Osteoblast (primary cell): Measurements from ENCODE around the gene KRT80. TPM values are rescaled to one million over a fixed set of nuclear protein-coding genes. Genes with fewer than 3 reads are reported as not detected.
"Not testable (repeated sequence)": the region's sequence is repeated elsewhere in the genome, so short reads cannot be mapped to it uniquely, and the experiment has no call there.

Source experiments
- DNase-seq: peaks from one replicate; pipeline ENCODE4 v3.0.0; 2011; ENCODE audit warnings: low spot score, mixed read lengths; ENCODE audit not compliant: insufficient read length; ENCODE audit errors: missing footprints
- H2AFZ ChIP-seq: 2 replicates; pipeline ENCODE4 v1.6.0; 2011; ENCODE audit warnings: mild to moderate bottlenecking, low read length
- H3K27ac ChIP-seq: 2 replicates; pipeline ENCODE4 v1.5.1; 2011; ENCODE audit warnings: mild to moderate bottlenecking, low read depth, low read length, moderate library complexity
- H3K27me3 ChIP-seq: 2 replicates; pipeline ENCODE4 v1.6.0; 2012; ENCODE audit warnings: mild to moderate bottlenecking, control low read depth, inconsistent platforms, low read length, moderate library complexity; ENCODE audit not compliant: insufficient read depth
- H3K36me3 ChIP-seq: 2 replicates; pipeline ENCODE4 v1.5.1; 2011; ENCODE audit warnings: mild to moderate bottlenecking, low read length, control low read depth, moderate library complexity; ENCODE audit not compliant: insufficient read depth
- H3K4me1 ChIP-seq: 2 replicates; pipeline ENCODE4 v1.5.1; 2011; ENCODE audit warnings: mild to moderate bottlenecking, low read length, control low read depth, moderate library complexity; ENCODE audit not compliant: insufficient read depth
- H3K4me2 ChIP-seq: 2 replicates; pipeline ENCODE4 v1.6.0; 2011; ENCODE audit warnings: mild to moderate bottlenecking, low read length; ENCODE audit not compliant: insufficient read depth
- H3K4me3 ChIP-seq: fragments of 200-600 bp; sonication (generic); 3 replicates; pipeline ENCODE4 v1.5.1; 2012; ENCODE audit warnings: mild to moderate bottlenecking, low read length, inconsistent platforms; ENCODE audit not compliant: insufficient read depth
- H3K79me2 ChIP-seq: 2 replicates; pipeline ENCODE4 v1.6.0; 2012; ENCODE audit warnings: mild to moderate bottlenecking, low read length, control low read depth, inconsistent platforms; ENCODE audit not compliant: insufficient read depth
- H3K9me3 ChIP-seq: 2 replicates; pipeline ENCODE4 v1.5.1; 2011; ENCODE audit warnings: low read depth, low read length, control low read depth
- H4K20me1 ChIP-seq: 2 replicates; pipeline ENCODE4 v1.6.0; 2012; ENCODE audit warnings: mild to moderate bottlenecking, low read length, control low read depth; ENCODE audit not compliant: insufficient read depth
- total RNA-seq: library from RNA; depleted of rRNA; stranded (reverse); fragments of >200 nt; gene quantifications from 2 replicates; pipeline ENCODE4 v1.2.3, GENCODE V29; 2012
- TF ChIP-seq, protein P1 (sequence below): IDR thresholded peaks from 2 replicates; pipeline ENCODE4 v1.5.1; 2011; ENCODE audit warnings: mild to moderate bottlenecking, low read depth, low read length, moderate library complexity; ENCODE audit errors: extremely low read depth

KRT80 gene
- total RNA-seq: 0.59 and 0.72 TPM in 2 replicates

DNA sequence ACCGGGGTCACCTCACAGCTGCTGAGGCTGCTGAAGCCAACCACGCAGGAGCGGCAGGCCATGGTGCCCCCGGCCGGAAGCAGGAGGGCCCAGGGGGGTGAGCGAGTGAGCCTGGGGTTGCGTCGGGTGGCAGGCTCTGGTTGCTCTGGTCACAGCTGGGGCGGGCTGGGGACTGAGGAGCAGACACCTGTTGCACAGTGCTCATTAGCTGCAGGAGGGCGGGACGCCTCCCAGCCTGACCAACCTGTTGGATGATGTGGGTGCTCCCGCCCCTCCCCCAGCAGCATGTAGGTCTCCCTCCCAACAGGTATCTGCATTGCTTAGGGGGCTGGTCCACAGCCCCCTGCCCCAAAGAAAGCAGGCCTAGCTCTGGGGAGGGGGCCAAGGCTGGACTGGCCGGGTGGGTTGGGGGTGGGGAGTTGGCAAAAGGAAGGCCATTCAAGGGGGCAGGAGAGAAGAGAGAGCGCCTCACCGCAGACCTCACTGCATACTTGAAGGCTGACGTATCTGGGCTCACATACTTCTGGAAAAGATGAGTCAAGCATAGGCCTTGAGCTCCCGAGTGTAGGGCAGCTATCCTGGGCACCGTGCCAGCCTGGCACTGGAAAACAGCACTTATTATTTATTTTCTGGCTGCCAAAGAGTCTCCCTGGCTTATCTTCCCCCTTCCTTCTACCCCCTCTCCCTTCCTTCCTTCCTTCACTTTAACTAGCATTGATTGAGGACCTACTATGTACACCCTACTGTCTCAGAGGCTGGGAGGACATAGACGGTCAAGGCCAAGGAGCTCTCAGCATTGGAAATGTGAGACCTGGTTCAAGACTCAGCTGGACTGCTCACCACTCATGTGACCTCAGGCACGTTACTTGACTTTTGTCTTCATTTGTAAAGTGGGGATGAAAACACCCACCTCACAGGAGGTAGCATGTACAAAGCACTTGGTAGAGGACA lies at the start of gene KRT80:
TSS of gene KRT80 (minus strand) at position 174 of the 951 bp plus-strand sequence. CDS start at position 62, 112 bp downstream.
- H2AFZ ChIP-seq: no peak within 1 kb of the TSS
- H3K4me1 ChIP-seq: peaks cover 63% of the 10 kb centered on the region

DNA sequence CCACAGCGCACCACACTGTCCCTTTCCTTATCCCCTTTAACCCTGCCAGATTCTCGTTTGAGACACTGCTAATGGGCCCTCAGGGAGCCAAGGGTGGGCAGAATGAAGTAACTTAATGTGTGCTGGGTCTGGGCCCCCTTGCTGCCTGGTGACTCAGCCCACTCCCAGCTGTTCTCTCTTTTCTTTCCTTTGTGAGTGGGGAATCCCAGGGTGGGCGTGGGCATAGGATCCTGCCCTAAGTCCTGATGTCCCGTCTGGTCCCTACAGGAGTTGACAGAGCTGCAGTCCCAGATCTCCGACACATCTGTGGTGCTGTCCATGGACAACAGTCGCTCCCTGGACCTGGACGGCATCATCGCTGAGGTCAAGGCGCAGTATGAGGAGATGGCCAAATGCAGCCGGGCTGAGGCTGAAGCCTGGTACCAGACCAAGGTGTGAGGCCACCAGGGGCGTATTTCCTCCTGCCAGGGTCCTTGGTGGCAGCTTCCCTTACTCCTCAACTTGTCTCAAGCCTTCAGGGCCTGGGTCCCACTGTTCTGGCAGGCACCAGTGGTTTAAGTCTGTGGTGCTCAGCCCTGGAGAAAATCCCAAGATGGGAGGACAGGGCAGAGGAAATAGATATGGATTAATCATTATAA lies 49.5 kb upstream of the KRT80 start:
- Histone ChIP-seq H3K27me3 (no peaks in the 10 kb centered on the region), H3K4me1 (peaks cover 44% of the 10 kb centered on the region), H3K4me2 (no peak overlapping the region), H4K20me1 (no peaks in the 10 kb centered on the region), H3K36me3 (no peaks in the 10 kb centered on the region), H3K79me2 (no peaks in the 10 kb centered on the region), H3K27ac (no peak overlapping the region), H3K4me3 (no peak overlapping the region), H2AFZ (no peak overlapping the region), H3K9me3 (no peaks in the 10 kb centered on the region)
- peak; percentile 68 for DNase-seq
- TF ChIP-seq, protein P1, sequence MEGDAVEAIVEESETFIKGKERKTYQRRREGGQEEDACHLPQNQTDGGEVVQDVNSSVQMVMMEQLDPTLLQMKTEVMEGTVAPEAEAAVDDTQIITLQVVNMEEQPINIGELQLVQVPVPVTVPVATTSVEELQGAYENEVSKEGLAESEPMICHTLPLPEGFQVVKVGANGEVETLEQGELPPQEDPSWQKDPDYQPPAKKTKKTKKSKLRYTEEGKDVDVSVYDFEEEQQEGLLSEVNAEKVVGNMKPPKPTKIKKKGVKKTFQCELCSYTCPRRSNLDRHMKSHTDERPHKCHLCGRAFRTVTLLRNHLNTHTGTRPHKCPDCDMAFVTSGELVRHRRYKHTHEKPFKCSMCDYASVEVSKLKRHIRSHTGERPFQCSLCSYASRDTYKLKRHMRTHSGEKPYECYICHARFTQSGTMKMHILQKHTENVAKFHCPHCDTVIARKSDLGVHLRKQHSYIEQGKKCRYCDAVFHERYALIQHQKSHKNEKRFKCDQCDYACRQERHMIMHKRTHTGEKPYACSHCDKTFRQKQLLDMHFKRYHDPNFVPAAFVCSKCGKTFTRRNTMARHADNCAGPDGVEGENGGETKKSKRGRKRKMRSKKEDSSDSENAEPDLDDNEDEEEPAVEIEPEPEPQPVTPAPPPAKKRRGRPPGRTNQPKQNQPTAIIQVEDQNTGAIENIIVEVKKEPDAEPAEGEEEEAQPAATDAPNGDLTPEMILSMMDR: no peak

More for the DNA sequence above, at the start of gene KRT80:
- Histone ChIP-seq H3K79me2 (no peaks in the 10 kb centered on the region), H3K27ac (peak within 1 kb of the TSS; percentile 83), H3K4me3 (no peak within 1 kb of the TSS), H3K4me2 (peak within 1 kb of the TSS; percentile 23), H4K20me1 (no peaks in the 10 kb centered on the region), H3K27me3 (no peaks in the 10 kb centered on the region), H3K36me3 (no peaks in the 10 kb centered on the region), H3K9me3 (no peaks in the 10 kb centered on the region)
- DNase-seq: peak; percentile 99
- TF ChIP-seq, protein P1: no peak

DNA sequence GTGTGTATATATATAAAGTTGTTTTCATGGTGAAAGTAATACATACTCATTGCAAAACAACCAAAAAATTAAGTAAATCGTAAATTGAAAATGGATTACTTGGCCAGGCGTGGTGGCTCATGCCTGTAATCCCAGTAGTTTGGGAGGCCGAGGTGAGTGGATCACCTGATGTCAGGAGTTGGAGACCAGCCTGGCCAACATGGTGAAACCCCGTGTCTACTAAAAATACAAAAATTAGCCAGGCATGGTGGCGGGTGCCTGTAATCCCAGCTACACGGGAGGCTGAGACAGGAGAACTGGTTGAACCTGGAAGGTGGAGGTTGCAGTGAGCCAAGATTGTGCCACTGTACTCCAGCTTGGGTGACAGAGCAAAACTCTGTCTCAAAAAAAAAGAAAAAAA lies 48.4 kb upstream of the KRT80 start:
- H3K27me3 ChIP-seq, H3K79me2 ChIP-seq, H3K27ac ChIP-seq, H3K4me2 ChIP-seq, H3K36me3 ChIP-seq, H4K20me1 ChIP-seq, H3K4me3 ChIP-seq, H2AFZ ChIP-seq, H3K9me3 ChIP-seq, DNase-seq: not testable (repeated sequence)
- peaks cover 53% of the 10 kb centered on the region for H3K4me1 ChIP-seq

DNA sequence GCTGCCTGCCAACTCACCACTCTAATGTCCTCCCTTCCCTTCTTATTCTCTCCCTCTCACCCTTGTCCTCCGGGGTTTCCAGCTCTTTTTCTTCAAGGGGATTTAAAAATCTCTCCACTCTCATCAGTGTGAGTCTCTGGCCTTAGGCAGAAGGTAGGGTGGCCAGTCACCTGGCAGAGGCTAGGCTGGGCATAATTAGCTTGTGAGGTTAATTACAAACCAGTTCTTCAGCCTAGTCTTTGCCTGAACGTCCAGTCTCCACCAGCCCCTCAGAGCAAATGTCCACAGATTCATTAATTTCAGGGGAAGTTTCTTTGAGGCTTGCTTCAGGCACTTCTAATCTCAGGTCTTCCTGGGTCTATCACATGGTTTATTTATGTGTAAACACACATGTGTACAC lies 48.0 kb upstream of the KRT80 start:
- no peak overlapping the region for H3K4me3 ChIP-seq
- H3K9me3 ChIP-seq: no peaks in the 10 kb centered on the region
- TF ChIP-seq, protein P1: no peak
- H3K27ac ChIP-seq: no peak overlapping the region
- H3K79me2 ChIP-seq: no peaks in the 10 kb centered on the region
- H3K4me2 ChIP-seq: no peak overlapping the region
- H3K27me3 ChIP-seq: no peaks in the 10 kb centered on the region
- H2AFZ ChIP-seq: no peak overlapping the region
- H3K4me1 ChIP-seq: peaks cover 57% of the 10 kb centered on the region
- DNase-seq: no peak
- no peaks in the 10 kb centered on the region for H3K36me3 ChIP-seq
- no peaks in the 10 kb centered on the region for H4K20me1 ChIP-seq
